ENCODE results near the gene NRG3.

The NRG3 gene

DNA sequence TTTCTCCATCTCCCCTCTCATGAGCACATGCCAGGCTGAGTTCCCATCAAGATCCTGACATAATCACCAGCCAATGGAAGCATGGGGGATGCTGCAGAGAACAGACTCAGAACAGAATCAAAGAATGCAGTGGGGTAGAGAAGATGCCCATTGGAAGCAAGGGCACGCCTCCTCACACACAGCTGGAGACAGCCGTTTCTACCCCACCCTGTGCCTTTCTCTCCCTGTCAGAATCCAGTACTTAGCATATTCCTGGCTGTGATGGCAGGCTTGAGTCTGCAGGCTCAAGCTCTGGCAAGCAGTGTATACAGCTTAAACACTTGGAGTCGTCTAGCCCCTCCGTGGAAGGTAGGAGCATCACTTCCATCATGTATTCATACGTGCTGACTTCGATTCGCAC is 867.9 kb downstream of the NRG3 start:
- no peak for DNase-seq

GRCh38 chr10:82750538-82750937 is 875.5 kb downstream of the NRG3 start:
- no peak for DNase-seq

DNA sequence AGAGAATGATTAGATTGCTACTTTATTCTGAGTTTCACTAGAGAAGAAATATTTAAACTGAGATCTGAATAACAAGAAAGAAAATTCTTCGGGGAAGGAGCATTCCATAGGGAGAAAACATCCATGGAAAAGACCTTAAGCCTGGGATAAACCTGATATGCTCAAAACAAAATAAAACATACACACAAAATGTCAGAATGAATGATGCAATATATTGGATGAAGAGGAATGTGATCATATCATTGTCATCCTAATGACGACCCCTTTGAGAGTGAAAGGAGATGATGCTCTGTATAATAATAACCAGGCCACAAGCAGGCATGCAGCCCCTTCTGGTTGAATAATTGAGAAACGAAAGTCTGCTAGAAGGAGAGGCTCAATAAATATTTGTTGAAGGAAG is 882.4 kb downstream of the NRG3 start:
- DNase-seq: no peak

DNA sequence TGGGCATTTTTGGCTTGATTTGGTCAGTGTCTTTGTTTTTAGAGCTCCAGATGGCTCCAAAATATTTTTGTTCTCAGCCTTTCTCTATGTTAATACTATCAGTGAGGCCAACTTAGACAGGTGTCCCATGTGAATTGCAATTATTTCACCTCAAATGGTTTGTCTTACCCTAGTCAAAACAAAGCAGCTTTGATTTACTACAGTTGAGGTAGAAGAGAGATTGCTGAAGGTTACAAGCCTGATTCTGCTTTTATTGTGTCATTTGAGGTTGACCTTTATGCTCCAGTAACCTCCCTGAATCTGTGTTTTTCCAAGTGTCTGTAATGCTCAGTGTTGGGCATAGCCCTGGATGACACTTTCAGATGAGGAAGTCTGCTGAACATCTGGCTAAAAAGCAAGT is 882.9 kb downstream of the NRG3 start:
- no peak for DNase-seq

DNA sequence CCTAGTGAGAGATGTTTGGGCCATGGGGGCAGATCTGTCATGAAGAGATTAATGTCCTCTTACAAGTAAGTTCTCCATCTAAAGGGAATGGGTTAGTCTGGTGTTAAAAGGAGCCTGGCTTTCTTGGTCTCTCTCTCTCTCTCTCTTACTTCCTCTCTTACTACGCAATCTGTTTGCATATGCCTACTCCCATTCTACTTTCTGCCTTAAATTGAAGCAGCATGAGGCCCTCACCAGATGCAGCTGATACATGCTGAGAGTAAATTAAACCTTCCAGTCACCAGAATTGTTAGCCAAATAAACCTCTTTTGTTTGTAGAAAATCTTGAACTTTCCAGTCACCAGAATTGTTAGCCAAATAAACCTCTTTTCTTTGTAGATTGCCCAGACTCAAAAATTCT is 884.1 kb downstream of the NRG3 start:
- no peak for DNase-seq

DNA sequence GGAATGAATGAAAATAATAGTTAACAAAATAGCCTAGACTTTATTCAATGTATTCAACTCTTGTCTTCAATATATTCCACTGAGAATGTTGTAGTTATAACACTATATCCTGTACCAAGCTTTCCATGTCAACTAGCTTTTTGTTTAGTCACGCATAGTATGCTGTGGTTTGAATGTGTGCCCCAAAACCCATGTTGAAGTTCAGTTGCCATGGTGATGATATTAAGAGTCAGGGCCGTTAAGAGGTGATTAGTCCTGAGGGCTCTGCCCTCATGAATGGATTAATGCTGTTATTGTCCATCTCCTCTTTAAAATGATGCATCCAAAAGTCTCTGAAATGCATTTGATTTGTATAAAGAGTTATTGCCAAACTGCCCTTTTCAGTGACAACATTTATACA is 887.6 kb downstream of the NRG3 start:
- no peak for DNase-seq

GRCh38 chr10:82768040-82768439 is 893.0 kb downstream of the NRG3 start:
- DNase-seq: no peak

GRCh38 chr10:82778908-82779307 is 903.9 kb downstream of the NRG3 start:
- DNase-seq: no peak

- DNase-seq: no peak
Observed at GRCh38 chr10:82796510-82796909, 921.5 kb downstream of the NRG3 start.

- DNase-seq: no peak
Observed at GRCh38 chr10:82801289-82801688, 926.3 kb downstream of the NRG3 start.

- no peak for DNase-seq
Observed at GRCh38 chr10:82811621-82812020, 936.6 kb downstream of the NRG3 start.

DNA sequence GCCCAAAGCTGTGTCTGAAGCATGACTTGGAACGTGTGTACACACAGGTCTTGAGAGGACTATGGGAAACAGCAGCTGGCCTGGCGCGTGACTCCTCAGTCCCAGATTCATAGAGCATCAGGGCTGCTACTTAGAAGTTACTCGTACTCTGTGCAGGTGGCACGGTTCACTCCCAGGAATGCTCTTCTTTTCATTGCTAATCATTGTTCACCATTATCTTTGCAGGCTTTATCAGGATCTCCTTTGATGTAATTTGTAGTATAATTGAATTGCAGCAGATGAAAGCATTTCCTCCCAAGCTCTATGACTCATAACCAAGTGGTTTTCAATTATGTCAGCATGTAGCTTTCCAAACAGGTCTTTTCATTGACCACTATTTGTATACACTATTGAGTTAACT is 938.9 kb downstream of the NRG3 start:
- DNase-seq: peak in 1 of 2 experiments; percentile 16

- no peak for DNase-seq
Observed at GRCh38 chr10:82814635-82815034, 939.6 kb downstream of the NRG3 start.

GRCh38 chr10:82815680-82816079 is 940.7 kb downstream of the NRG3 start:
- DNase-seq: no peak

DNA sequence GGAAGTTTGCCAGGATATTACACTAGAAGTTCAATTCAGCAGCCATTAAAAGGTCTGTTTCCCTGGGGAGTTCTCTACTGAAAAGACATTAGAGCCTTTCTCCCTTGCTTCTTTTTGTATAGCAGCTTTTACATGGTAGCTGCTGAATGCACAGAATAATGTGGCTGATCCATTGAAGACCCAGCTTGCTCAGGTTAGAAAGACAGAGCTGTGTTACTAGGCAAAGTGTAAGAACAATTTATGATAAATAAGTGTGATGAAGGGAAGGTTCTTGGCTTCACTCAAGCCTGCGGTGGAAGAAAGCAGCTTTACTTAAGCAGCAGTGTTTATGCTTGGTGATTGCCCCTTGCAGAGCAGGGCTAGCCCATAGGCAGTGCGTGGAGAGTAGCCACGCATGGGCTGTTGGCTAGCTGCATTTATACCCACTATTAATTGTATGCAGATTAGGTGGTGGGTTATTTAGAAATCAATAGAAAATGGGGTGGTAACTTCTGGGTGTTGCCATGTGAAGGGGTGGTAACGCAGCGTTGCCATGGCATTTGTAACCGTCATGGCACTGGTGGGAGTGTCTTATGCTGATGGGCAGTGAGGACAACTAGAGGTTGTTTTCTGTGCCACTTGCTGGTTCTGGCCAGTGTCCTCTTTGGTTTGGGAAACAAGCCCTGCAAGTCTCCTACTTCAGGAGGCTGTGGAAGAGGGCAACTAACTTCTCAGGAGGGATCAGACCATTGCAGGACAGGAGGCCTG is 942.9 kb downstream of the NRG3 start:
- DNase-seq: no peak

- no peak for DNase-seq
Observed at GRCh38 chr10:82821043-82821442, 946.0 kb downstream of the NRG3 start.

DNA sequence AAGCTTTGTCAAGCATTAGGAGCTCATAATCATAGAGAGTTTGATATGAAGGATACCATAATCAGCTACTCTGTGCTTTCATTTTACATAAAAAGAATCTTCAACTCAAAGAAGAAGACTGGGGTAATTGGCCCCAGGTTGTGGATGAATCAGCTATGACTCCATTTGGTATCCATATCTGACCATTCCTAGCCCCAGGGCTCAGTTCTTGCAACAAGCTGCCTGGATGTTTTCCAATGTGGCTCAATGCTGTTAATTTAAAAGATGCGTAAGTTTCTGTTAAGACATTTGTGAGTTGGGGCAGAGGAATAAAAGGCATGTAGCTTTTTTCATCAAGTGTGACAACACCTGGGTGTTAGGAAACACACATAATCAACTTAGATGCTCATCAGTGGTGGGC is 951.1 kb downstream of the NRG3 start:
- no peak for DNase-seq

DNA sequence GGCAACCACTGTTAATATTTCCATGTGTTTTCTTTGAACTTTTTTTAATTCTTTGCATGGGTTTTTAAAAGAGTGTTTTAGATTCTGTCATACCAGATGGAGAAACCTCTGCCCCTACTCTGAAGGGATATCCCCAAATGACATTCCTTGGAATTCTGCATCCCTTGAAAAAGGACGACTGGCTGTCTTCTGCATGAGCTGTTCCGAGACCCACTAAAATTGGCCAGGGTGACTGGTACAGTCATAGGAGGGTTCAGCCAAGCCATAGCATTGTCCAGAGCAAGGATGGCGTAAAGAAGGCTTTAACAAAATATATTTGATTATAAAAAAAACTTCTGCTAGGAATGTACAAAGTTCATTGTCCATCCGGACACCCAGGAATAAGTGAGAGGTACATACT is 952.9 kb downstream of the NRG3 start:
- no peak for DNase-seq

GRCh38 chr10:82847242-82847641 is 972.2 kb downstream of the NRG3 start:
- no peak for DNase-seq

DNA sequence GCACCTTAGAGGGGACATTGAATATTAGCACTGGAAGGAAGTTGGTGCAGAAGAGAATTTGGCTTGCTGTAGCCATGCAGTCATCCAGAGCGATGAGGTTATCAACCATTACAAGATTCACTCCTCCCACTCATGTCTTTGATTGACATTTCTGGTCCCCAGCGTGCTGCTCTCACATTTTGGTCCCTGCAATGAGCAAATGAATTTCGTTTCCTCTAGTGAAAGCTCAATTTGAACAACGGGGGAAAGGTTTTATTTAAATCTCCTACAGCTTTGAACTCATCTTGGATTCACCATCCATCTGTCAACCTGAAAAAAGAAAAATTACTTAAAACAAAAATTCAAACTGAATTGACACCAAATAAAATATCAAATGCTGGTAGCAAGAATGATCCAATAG is 975.2 kb downstream of the NRG3 start:
- DNase-seq: no peak

- DNase-seq: no peak
Observed at GRCh38 chr10:82856957-82857613, 982.1 kb downstream of the NRG3 start.

DNA sequence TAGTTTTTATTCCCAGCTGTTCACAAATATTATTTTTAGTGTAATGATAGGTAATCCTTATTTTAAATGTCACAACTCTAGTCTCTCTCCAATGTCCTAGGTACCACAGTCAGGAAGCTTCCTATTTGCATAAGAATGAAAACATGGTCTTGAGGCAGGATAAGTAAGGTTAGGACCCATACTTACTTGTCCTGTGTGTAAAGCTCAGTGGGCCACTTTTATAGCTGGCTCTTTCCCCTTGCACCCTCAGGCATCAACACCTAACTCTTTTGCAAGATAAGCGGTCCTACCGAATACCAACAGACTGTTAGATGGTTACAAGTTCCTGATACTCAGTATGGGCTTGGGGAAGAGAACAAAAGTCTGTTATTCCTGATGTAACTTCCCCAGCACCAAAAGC is 986.9 kb downstream of the NRG3 start:
- no peak for DNase-seq

DNA sequence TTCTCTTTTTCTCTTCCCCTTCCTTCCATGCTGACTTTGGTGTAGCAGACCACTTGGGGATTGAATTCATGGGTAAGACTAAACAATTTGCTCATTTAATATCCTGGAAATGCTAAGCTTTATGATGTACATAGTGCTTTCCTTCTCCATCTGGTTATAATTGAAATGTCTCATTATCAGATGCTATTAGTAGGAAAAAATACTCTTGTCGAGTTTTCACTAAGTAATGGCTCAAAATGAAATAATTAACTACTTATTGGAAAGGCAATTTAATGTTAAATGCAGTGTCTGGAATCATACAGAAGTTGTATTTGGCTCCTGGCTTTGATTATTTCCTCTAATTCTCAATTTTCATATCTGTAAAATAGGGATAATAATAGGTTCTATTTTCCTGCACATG is 990.4 kb downstream of the NRG3 start:
- no peak for DNase-seq

DNA sequence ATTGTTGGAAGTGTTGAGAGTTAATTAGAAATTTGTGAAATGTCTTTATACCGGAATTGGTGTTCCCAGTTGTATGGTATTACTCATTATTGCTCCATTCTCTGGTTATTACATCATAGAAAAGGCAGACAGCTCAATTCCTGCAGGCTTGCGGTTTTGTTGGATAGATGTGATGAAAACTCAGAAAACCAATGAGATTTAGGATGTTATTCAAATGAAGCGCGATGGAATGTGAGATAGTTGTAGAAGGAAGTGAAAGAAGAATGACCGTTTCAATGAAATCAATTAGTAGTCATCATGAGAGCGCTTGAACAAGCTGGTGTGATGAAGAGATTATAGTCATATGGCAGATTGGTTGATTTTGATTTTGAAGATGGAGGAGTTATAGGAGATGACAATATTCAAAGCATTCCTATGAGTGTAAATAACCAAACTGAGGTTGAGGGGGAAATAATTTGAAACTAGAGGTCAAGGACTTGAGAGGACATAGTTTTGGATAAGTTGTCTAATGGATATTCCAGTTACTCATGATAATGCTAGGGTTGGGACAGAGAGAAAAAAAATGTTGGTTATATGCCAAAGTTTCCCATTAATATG is 991.5 kb downstream of the NRG3 start:
- no peak for DNase-seq

GRCh38 chr10:82867056-82867455 is 992.1 kb downstream of the NRG3 start:
- DNase-seq: no peak
